ENCODE results near the gene E2F2. TPM values are rescaled to one million over a fixed set of nuclear protein-coding genes. Genes with fewer than 3 reads are reported as not detected.
A peak's percentile ranks its signal among the peaks of the same experiment; 100 is the strongest.

Gene E2F2
- total and polyA plus RNA-seq, 2 of the 13 experiments (the other 11 are each of a cell fraction or from before 2014, with no cell fraction given), result 0.65 to 6.6 TPM

- peak; percentile 78 for TF ChIP-seq ZNF18 (CRISPR knock-in tag; IDR thresholded peaks at IDR 0.05; ENCODE audit: insufficient replicate concordance)
- TF ChIP-seq ZKSCAN1 (IDR thresholded peaks at IDR 0.05; ENCODE audit: low read length), result no peak
- no peak for TF ChIP-seq ZNF431 (CRISPR knock-in tag; IDR thresholded peaks at IDR 0.05; ENCODE audit: borderline replicate concordance, low read depth)
- TF ChIP-seq GLMP (CRISPR knock-in tag; IDR thresholded peaks at IDR 0.05; ENCODE audit: borderline replicate concordance), result no peak
- TF ChIP-seq ZNF451 (CRISPR knock-in tag; IDR thresholded peaks at IDR 0.05), result 0 out of 2 replicates have a peak, but pooled peaks have one; percentile 6
- TF ChIP-seq NR2F6 (IDR thresholded peaks at IDR 0.05), result peak; percentile 43; the same call in 1 of the 2 replicates
- peak; percentile 16; the same call in 1 of the 2 replicates for TF ChIP-seq NR2F6 (CRISPR knock-in tag; IDR thresholded peaks at IDR 0.05)
- TF ChIP-seq RBFOX2 (IDR thresholded peaks at IDR 0.05; ENCODE audit: low read depth, low read length), result peak; percentile 73
- TF ChIP-seq HNF1B (CRISPR knock-in tag; IDR thresholded peaks at IDR 0.05), result 0 out of 2 replicates have a peak, but pooled peaks have one; percentile 20
- no peak for TF ChIP-seq SNAPC2 (CRISPR knock-in tag; IDR thresholded peaks at IDR 0.05)
- TF ChIP-seq TBL1XR1 (IDR thresholded peaks at IDR 0.05; ENCODE audit: borderline replicate concordance, low read length, partially characterized antibody), result no peak
- TF ChIP-seq ZNF564 (CRISPR knock-in tag; IDR thresholded peaks at IDR 0.05), result no peak
- TF ChIP-seq SAP130 (CRISPR knock-in tag; IDR thresholded peaks at IDR 0.05; ENCODE audit: low read depth), result peak; percentile 58; the same call in 1 of the 2 replicates
- 0 out of 2 replicates have a peak, but pooled peaks have one; percentile 22 for TF ChIP-seq ATF3 (CRISPR knock-in tag; IDR thresholded peaks at IDR 0.05)
- no peak for TF ChIP-seq RFX1 (IDR thresholded peaks at IDR 0.05)
- peak; percentile 46; the same call in 1 of the 2 replicates for TF ChIP-seq IRF9 (CRISPR knock-in tag; IDR thresholded peaks at IDR 0.05; ENCODE audit: borderline replicate concordance)
- no peak for TF ChIP-seq SCMH1 (CRISPR knock-in tag; IDR thresholded peaks at IDR 0.05; ENCODE audit: borderline replicate concordance)
- no peak for TF ChIP-seq ZNF235 (CRISPR knock-in tag; IDR thresholded peaks at IDR 0.05; ENCODE audit: borderline replicate concordance)
- TF ChIP-seq MLXIP (CRISPR knock-in tag; IDR thresholded peaks at IDR 0.05; ENCODE audit: borderline replicate concordance), result peak; percentile 32; the same call in 1 of the 2 replicates
- no peak for TF ChIP-seq ARHGAP35 (CRISPR knock-in tag; IDR thresholded peaks at IDR 0.05; ENCODE audit: borderline replicate concordance)
Measured at GRCh38 chr1:23483321-23484252, 47.4 kb downstream of the E2F2 start, which contains the start of gene ASAP3 (continued).

All from HepG2 (cell line).